GM13977 (cell line): ENCODE data around the gene SSH2.

Experiments used
- DNase-seq: peaks from one replicate; pipeline ENCODE4 v3.0.0; 2012; ENCODE audit warnings: low spot score
- in situ Hi-C: fragments of 300-500 bp; cut with MboI; formaldehyde crosslinking; loops from one replicate; pipeline ENCODE4 v1.12.0; 2022; ENCODE audit warnings: low sequenced_read_pairs, low pct_unique_long_range_greater_than_20kb, mixed read lengths, inconsistent platforms; ENCODE audit not compliant: unreplicated experiment
- TF ChIP-seq, protein P1 (sequence below): IDR thresholded peaks from 2 replicates; pipeline ENCODE4 v1.5.1; 2012; ENCODE audit warnings: mild to moderate bottlenecking, control low read depth; ENCODE audit not compliant: insufficient read depth; ENCODE audit errors: extremely low read depth, missing control alignments

The SSH2 gene

DNA sequence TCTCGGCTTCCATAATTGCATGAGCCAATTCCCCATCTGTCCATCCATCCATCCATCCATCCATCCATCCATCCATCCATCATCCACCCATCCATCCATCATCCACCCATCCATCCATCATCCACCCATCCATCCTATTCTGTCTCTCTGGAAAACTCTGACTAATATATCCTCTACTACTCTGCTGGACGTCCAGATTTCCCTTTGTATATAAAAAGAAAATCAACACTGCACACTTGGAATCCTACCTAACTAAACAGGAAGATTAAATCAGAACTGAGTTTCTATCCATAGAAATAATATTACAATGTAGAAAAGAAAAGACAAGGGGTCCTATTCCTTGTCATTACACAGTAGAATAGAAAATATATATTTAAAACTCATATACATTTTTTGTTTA, 157.0 kb downstream of the SSH2 start:
- TF ChIP-seq, protein P1, sequence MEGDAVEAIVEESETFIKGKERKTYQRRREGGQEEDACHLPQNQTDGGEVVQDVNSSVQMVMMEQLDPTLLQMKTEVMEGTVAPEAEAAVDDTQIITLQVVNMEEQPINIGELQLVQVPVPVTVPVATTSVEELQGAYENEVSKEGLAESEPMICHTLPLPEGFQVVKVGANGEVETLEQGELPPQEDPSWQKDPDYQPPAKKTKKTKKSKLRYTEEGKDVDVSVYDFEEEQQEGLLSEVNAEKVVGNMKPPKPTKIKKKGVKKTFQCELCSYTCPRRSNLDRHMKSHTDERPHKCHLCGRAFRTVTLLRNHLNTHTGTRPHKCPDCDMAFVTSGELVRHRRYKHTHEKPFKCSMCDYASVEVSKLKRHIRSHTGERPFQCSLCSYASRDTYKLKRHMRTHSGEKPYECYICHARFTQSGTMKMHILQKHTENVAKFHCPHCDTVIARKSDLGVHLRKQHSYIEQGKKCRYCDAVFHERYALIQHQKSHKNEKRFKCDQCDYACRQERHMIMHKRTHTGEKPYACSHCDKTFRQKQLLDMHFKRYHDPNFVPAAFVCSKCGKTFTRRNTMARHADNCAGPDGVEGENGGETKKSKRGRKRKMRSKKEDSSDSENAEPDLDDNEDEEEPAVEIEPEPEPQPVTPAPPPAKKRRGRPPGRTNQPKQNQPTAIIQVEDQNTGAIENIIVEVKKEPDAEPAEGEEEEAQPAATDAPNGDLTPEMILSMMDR: no peak
- in situ Hi-C loops: loop anchor here (10.0 kb wide), 1 partner anchor 128 kb away; no protein-coding TSS in a partner anchor
- DNase-seq: no peak

DNA sequence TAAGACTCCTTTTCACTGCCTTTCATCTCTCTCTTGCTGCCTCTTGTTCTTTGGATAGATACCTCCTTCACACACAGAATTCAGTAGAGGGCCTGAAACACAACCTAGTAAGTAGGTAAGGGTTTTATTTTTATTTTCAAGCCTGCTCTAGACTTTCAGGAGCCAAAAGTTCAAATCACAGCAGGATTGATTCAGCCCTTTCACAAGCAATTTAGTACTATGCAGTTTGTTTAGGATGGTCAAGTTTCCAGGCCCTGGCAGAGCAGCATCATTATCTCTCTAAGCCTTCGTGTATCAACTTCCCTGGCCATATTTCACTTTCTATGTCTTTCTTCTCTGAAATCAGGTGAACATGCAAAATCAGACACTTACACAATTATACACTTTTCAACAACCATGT, 158.5 kb downstream of the SSH2 start:
- TF ChIP-seq, protein P1: no peak
- in situ Hi-C loops: loop anchor here (10.0 kb wide), 1 partner anchor 127 kb away; no protein-coding TSS in a partner anchor
- DNase-seq: no peak

DNA sequence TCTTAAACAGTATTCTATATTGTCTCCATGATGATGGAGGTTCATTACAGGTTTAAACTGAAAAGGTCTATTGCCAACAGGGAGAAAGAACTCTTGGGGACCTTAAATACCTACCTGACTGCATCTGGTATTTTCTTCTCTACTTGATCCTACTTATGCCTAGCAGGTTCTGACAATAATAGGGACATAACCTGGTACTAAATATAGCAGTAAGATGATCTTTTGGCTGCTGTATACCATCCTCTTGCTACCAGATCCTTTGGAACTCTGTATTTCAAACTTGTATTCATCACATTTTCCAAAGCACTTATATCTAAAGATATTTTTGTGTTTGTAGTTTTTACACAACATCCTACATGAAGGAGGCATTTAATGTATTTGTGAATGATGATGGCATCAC, 160.8 kb downstream of the SSH2 start:
- no peak for DNase-seq
- TF ChIP-seq, protein P1: no peak
- in situ Hi-C loops: no loop called here

DNA sequence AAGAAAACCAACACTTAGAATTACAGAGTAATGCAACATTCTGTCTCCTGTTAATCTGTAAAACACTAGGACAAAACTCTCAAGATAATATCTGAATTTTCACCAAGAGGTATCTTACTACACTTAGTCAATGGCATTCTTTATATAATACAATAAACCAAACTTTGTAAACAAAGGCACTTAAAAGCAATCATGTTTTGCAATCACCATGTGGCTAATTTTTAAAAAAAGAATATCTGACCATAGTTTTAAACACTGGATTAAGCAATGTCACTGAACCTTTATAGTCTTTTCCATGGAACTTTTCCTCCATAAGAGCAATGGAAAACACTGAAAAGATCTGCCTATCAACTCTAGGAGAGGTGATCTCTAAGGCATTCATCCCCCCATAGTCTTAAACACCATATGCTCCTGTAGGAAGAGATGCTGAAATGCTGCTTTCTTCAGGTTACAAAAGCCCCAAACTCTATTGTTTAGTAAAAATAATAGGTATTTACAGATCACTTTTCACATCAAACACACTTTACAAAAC, 163.2 kb downstream of the SSH2 start:
- in situ Hi-C loops: no loop called here
- DNase-seq: no peak
- TF ChIP-seq, protein P1: no peak

DNA sequence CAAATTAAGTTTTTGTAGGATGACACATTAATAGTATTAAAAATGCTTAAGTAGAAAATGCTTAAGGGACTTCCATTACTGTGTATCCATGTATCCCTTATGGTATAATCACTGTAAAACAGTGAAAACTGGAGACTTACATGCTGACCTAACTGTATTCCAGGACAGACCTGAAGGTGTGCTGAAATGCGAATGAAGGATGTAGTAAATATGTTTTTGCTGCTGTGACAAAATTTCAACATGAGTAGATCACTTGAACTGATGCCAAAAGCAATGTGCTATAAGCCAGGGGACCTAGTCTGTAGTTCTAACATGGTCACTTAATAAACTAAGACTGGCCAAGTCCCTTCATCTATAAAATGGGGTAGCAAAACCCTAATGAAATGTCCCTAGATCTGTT, 165.3 kb downstream of the SSH2 start:
- in situ Hi-C loops: no loop called here
- DNase-seq: no peak
- TF ChIP-seq, protein P1: no peak

DNA sequence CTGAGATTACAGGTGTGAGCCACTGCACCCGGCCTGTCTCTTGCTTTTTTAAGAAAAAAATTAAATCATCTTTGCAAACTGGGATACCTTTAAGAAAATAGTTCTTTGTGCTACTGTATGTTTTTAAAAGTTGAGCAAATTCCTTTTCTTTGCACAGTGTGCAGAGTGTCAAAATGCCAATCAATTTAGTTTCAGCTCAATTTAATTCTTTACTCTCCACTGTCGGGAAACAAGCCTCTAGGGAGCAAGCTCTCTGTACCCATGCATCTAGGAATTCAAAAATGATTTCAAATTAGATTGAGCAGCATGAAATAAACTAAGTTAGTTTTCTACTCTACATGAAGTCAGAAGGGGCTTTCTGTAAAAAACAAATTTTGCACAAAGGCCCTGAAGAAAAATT, 165.8 kb downstream of the SSH2 start:
- in situ Hi-C loops: no loop called here
- DNase-seq: no peak
- TF ChIP-seq, protein P1: no peak

GRCh38 chr17:29763273-29763672, 166.8 kb downstream of the SSH2 start:
- in situ Hi-C loops: no loop called here
- DNase-seq: no peak
- TF ChIP-seq, protein P1: no peak
